Peyer's patch (tissue), 4 donors: ENCODE data around the gene TMC6.

Source experiments
- CTCF ChIP-seq, 6 experiments: fragments of 450-650 bp in 4 of 6; fragments of 200-600 bp in 2 of 6; sonication (generic) in 1 of 6; IDR thresholded peaks; one replicate each; pipeline ENCODE4 v1.5.1; 2017 to 2019; ENCODE audit warnings: antibody characterized with exemption in 6 of 6, mild to moderate bottlenecking in 3 of 6, moderate library complexity in 1 of 6
- POLR2A ChIP-seq, 2 donors: fragments of 450-650 bp; IDR thresholded peaks; one replicate each; pipeline ENCODE4 v1.5.1; 2017; ENCODE audit warnings: antibody characterized with exemption in 2 of 2, mild to moderate bottlenecking in 2 of 2, moderate library complexity in 2 of 2

DNA sequence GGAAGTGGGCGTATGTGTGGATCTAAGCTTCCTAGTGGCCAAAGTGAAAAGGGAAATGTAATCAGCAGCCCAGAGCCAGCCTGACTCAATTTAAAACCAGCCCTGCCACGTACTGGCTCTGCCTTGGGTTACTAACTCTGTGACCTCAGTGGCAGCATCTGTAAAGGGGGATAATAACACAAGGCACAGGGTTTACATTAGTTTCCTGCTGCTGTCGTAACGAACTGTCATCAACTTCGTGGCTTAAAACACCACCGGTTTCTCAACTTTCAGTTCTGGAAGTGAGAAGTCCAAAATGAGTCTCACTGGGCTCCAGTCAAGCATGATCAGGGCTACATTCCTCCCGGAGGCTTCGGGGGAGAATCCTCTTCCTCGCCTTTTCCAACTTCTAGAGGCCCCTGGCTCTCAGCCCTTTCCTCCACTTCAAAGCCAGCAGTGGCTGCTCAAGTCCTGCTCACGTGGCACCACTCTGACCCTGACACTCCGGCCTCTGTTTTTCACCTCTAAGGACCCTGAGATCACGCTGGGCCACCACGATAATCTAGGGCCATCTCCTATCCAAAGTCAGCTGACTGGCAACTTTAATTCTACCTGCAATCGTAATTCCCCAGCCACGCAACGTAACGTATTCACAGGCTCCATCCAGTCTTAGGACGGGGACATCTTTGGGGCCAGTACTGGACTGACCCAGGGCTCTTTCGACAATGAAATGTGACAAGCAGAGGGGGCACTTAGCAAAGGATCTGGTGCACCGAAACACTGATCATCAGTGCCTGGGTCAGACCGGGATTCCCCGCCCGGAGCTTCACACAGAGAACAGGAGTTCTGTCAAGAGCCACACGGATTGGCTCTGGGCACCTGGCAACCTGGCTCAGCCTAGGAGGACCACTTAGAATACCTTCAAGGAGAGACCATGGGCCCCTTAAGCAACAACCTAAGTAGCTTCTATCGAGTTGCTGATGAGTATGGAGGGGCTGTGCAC lies 14.5 kb downstream of the TMC6 start:
- no peak for TF ChIP-seq POLR2A (IDR thresholded peaks at IDR 0.05)
- no peak for TF ChIP-seq CTCF (IDR thresholded peaks at IDR 0.05)
